Activated naive CD8-positive, alpha-beta T cell treated with anti-CD3 and anti-CD28 coated beads, Interleukin-2, amount 50 U/mL, for 24 hours (primary cell): ENCODE data around the gene PRSS1.
"Not testable (repeated sequence)": the region's sequence is repeated elsewhere in the genome, so short reads cannot be mapped to it uniquely, and the experiment has no call there.

Experiments
- ATAC-seq: fragments of 150-1000 bp; cut with Tn5 transposase; one replicate; pipeline ENCODE4 v1.10.0; 2021
- DNase-seq: peaks from one replicate; pipeline ENCODE4 v3.0.0; 2021
- H3K27ac Mint-ChIP-seq: one replicate; pipeline ENCODE4 v1.8.0; 2021; ENCODE audit warnings: mild to moderate bottlenecking, mixed read lengths
- H3K27me3 Mint-ChIP-seq: one replicate; pipeline ENCODE4 v1.8.0; 2021; ENCODE audit warnings: mixed read lengths
- H3K36me3 Mint-ChIP-seq: one replicate; pipeline ENCODE4 v1.8.0; 2021; ENCODE audit warnings: low read depth, mixed read lengths
- H3K4me1 Mint-ChIP-seq: one replicate; pipeline ENCODE4 v1.8.0; 2021; ENCODE audit warnings: mixed read lengths
- H3K4me3 Mint-ChIP-seq: one replicate; pipeline ENCODE4 v1.8.0; 2021; ENCODE audit warnings: mild to moderate bottlenecking, moderate library complexity, mixed read lengths
- H3K9me3 Mint-ChIP-seq: one replicate; pipeline ENCODE4 v1.8.0; 2021; ENCODE audit warnings: mixed read lengths

Gene PRSS1

GRCh38 chr7:142722248-142722794 lies 27.0 kb upstream of the PRSS1 start:
- Mint-ChIP-seq H3K9me3 (no peaks in the 10 kb centered on the region), H3K4me3 (peak overlapping the region; percentile 77), H3K36me3 (no peaks in the 10 kb centered on the region), H3K4me1 (peaks cover 24% of the 10 kb centered on the region), H3K27ac (peak overlapping the region; percentile 53), H3K27me3 (no peaks in the 10 kb centered on the region)
- ATAC-seq (no peak), DNase-seq (no peak)

GRCh38 chr7:142733271-142733670 lies 16.0 kb upstream of the PRSS1 start:
- H3K27me3 Mint-ChIP-seq = no peaks in the 10 kb centered on the region
- H3K36me3 Mint-ChIP-seq = no peaks in the 10 kb centered on the region
- DNase-seq (no peak), ATAC-seq (no peak)
- H3K27ac Mint-ChIP-seq = no peak overlapping the region
- no peaks in the 10 kb centered on the region for H3K9me3 Mint-ChIP-seq
- peaks cover 1% of the 10 kb centered on the region for H3K4me1 Mint-ChIP-seq
- H3K4me3 Mint-ChIP-seq = no peak overlapping the region

- peak overlapping the region; percentile 67 for H3K27ac Mint-ChIP-seq
- ATAC-seq (peak; percentile 79), DNase-seq (no peak)
- no peaks in the 10 kb centered on the region for H3K36me3 Mint-ChIP-seq
- H3K9me3 Mint-ChIP-seq = no peaks in the 10 kb centered on the region
- peaks cover 20% of the 10 kb centered on the region for H3K4me1 Mint-ChIP-seq
- H3K27me3 Mint-ChIP-seq = no peaks in the 10 kb centered on the region
- H3K4me3 Mint-ChIP-seq = peak overlapping the region; percentile 34
Observed at GRCh38 chr7:142739923-142740492, 9.3 kb upstream of the PRSS1 start.

DNA sequence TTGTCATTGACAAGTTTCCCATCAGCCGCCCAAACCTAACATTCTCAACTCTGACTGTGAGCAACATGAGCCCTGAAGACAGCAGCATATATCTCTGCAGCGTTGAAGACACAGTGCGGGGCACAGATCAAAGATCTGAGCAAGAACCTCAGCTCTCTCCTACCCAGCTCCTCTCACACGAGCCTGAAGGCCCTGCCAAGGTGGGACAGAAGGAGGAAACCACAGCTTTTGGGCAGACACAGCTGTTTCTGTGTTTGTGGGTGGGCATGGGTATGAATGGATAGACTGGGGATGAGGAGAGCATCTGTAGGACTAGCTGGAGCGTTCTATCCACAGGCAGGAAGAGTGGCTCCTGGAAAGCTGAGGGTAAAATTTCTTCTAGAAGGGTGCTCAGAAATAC lies 8.5 kb upstream of the PRSS1 start:
- peaks cover 20% of the 10 kb centered on the region for H3K4me1 Mint-ChIP-seq
- no peak overlapping the region for H3K27ac Mint-ChIP-seq
- no peak for ATAC-seq
- no peak overlapping the region for H3K4me3 Mint-ChIP-seq
- no peak for DNase-seq
- no peaks in the 10 kb centered on the region for H3K36me3 Mint-ChIP-seq
- H3K9me3 Mint-ChIP-seq = no peaks in the 10 kb centered on the region
- no peaks in the 10 kb centered on the region for H3K27me3 Mint-ChIP-seq

GRCh38 chr7:142741932-142742331 lies 7.3 kb upstream of the PRSS1 start:
- peaks cover 22% of the 10 kb centered on the region for H3K4me1 Mint-ChIP-seq
- H3K9me3 Mint-ChIP-seq, DNase-seq, ATAC-seq, H3K4me3 Mint-ChIP-seq, H3K36me3 Mint-ChIP-seq, H3K27ac Mint-ChIP-seq, H3K27me3 Mint-ChIP-seq: not testable (repeated sequence)

DNA sequence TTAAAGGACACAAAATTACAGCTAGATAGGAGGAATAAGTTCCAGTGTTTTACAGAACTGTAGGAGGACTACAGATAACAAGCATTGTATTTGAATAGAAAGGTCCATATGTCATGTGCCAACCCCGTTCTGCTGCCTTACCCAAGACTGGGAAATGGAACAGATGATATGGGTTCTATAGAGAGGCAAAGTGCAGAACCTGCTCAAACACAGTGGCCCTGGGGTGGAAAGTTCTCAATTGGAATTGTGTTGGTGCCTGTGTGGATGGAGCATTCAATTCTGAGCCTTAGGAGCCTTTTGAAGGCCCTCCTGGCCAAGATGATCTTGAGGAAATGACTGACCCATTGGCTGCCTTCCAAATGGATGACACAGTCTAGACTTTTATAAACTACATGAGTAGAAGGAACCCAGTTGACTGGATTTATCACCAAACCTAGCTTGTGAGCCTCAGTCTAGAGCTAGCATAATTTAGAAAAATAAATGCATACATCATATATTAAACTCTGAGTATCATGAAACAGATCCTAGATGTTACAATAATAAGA lies 4.1 kb upstream of the PRSS1 start:
- ATAC-seq = no peak
- H3K27me3 Mint-ChIP-seq = no peaks in the 10 kb centered on the region
- no peak overlapping the region for H3K4me3 Mint-ChIP-seq
- no peak for DNase-seq
- no peak overlapping the region for H3K27ac Mint-ChIP-seq
- H3K9me3 Mint-ChIP-seq = no peaks in the 10 kb centered on the region
- H3K36me3 Mint-ChIP-seq = no peaks in the 10 kb centered on the region
- peaks cover 10% of the 10 kb centered on the region for H3K4me1 Mint-ChIP-seq

GRCh38 chr7:142745745-142746144 lies 3.5 kb upstream of the PRSS1 start:
- no peaks in the 10 kb centered on the region for H3K36me3 Mint-ChIP-seq
- no peaks in the 10 kb centered on the region for H3K9me3 Mint-ChIP-seq
- no peaks in the 10 kb centered on the region for H3K27me3 Mint-ChIP-seq
- ATAC-seq = no peak
- peaks cover 5% of the 10 kb centered on the region for H3K4me1 Mint-ChIP-seq
- H3K4me3 Mint-ChIP-seq = no peak overlapping the region
- H3K27ac Mint-ChIP-seq = no peak overlapping the region
- no peak for DNase-seq

GRCh38 chr7:142746264-142746663 lies 3.0 kb upstream of the PRSS1 start:
- no peaks in the 10 kb centered on the region for H3K27me3 Mint-ChIP-seq
- H3K4me1 Mint-ChIP-seq = peaks cover 3% of the 10 kb centered on the region
- no peak for ATAC-seq
- no peak overlapping the region for H3K4me3 Mint-ChIP-seq
- no peak for DNase-seq
- no peaks in the 10 kb centered on the region for H3K36me3 Mint-ChIP-seq
- H3K27ac Mint-ChIP-seq = no peak overlapping the region
- H3K9me3 Mint-ChIP-seq = no peaks in the 10 kb centered on the region

DNA sequence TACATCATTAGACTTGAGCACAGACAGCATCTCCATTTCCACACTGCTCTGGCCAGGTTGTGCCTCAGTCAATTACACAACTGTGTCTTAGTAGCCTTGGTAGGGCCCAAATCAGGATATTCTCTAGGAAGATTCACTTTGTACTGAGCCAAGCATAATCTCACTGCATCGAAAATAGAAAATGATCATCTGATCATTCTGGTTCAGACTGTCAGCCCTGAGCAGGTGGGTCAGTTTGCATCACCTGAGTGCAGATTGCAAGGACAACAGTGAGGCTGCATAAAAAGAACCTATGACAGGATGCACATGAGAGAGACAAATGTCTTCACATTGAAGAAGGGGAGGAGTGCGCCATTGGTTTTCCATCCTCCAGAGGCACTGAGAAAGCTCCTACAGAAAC lies 862 bp upstream of the PRSS1 start:
- not testable (repeated sequence) for H3K36me3 Mint-ChIP-seq, H3K27me3 Mint-ChIP-seq, H3K4me3 Mint-ChIP-seq, H3K4me1 Mint-ChIP-seq, DNase-seq, ATAC-seq, H3K9me3 Mint-ChIP-seq, H3K27ac Mint-ChIP-seq

DNA sequence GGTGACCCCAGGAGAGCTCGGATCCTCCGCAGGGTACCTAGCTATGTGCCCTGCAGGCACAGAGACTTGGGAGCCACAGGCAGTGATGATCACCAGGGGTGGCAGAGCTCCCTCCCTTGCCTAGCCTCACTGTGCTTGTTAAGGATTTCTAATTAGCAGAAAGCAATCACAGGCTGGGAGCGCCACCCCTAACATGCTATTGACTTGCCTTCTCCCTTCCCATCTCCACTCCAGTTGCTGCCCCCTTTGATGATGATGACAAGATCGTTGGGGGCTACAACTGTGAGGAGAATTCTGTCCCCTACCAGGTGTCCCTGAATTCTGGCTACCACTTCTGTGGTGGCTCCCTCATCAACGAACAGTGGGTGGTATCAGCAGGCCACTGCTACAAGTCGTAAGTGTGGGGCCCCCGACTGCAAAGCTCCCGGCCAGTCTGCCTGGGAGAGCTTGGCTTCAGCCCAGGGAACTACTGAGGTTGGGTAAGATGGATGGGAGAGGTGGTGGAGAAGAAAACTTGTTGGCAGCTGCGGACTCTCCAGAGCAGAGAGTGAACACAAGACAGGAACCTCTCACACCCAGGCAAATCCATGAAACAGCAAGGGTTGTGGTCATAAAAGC lies 1.2 kb downstream of the PRSS1 start:
- no peaks in the 10 kb centered on the region for H3K9me3 Mint-ChIP-seq
- H3K27ac Mint-ChIP-seq = no peak overlapping the region
- no peak for ATAC-seq

DNA sequence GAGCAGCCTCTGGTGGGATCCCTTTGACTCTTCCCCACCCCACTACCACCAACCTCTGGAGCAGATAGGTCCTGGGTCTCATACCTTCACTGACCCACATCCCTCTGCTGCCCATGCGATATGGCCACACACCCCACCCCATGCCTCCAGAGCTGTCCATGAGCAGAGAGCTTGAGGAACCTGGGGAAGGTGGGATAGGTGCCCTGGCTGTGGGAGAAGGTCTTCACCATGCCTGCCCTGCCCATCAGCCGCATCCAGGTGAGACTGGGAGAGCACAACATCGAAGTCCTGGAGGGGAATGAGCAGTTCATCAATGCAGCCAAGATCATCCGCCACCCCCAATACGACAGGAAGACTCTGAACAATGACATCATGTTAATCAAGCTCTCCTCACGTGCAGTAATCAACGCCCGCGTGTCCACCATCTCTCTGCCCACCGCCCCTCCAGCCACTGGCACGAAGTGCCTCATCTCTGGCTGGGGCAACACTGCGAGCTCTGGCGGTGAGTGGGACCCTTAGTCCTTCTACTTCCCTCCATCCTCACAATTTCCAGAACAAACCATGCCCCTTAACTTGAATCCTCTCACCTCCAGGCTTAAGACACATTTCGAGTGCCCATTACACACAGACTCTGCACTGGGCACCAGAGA lies 2.4 kb downstream of the PRSS1 start:
- not testable (repeated sequence) for H3K27me3 Mint-ChIP-seq, H3K4me1 Mint-ChIP-seq, ATAC-seq, H3K9me3 Mint-ChIP-seq, H3K36me3 Mint-ChIP-seq, DNase-seq, H3K27ac Mint-ChIP-seq, H3K4me3 Mint-ChIP-seq

More for the DNA sequence above, 1.2 kb downstream of the PRSS1 start:
- no peaks in the 10 kb centered on the region for H3K27me3 Mint-ChIP-seq
- no peak for DNase-seq
- no peaks in the 10 kb centered on the region for H3K36me3 Mint-ChIP-seq
- H3K4me1 Mint-ChIP-seq = peaks cover 3% of the 10 kb centered on the region
- no peak overlapping the region for H3K4me3 Mint-ChIP-seq

GRCh38 chr7:142752376-142753225 lies 3.3 kb downstream of the PRSS1 start:
- H3K27ac Mint-ChIP-seq = no peak overlapping the region
- no peaks in the 10 kb centered on the region for H3K4me1 Mint-ChIP-seq

GRCh38 chr7:142753366-142753765 lies 4.1 kb downstream of the PRSS1 start:
- Mint-ChIP-seq H3K4me3 (no peak overlapping the region), H3K36me3 (no peaks in the 10 kb centered on the region), H3K4me1 (no peaks in the 10 kb centered on the region), H3K9me3 (no peaks in the 10 kb centered on the region), H3K27me3 (no peaks in the 10 kb centered on the region), H3K27ac (no peak overlapping the region)
- ATAC-seq (no peak), DNase-seq (no peak)

More at GRCh38 chr7:142752376-142753225, 3.3 kb downstream of the PRSS1 start:
- Mint-ChIP-seq H3K4me3 (no peak overlapping the region), H3K36me3 (no peaks in the 10 kb centered on the region), H3K27me3 (no peaks in the 10 kb centered on the region), H3K9me3 (no peaks in the 10 kb centered on the region)
- no peak for ATAC-seq
- DNase-seq = no peak

DNA sequence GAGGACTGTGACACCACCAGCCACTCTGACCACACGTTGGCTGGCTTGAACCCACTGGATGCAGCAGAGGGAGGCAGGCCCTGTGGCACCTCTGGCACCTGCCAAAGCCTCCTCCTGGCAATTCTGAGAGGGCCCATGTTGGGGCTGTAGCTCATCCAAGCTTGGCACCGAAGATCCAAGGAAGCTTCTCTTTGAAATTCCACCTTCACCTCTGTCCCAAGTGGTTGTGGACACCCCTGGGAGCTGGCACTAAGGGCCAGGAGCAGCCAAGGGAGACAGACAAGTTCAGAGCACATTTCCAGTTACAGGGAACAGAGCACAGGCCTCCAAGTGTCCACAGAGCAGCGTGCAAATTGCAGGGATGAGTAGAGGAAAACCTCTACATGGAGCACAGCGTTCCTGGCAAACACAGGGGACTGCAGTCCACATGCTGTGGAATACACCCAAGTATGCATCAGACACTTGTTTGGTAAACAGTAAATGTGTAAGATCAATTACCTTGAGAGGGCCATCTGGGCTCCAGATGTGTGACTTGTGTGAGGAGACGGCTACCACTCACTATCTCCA lies 4.7 kb downstream of the PRSS1 start:
- ATAC-seq, H3K4me1 Mint-ChIP-seq, H3K9me3 Mint-ChIP-seq, H3K4me3 Mint-ChIP-seq, H3K27me3 Mint-ChIP-seq, H3K36me3 Mint-ChIP-seq, DNase-seq, H3K27ac Mint-ChIP-seq: not testable (repeated sequence)
